GM12801 (cell line): Measurements from ENCODE around the gene ANKRD22.

Experiments used
- CTCF ChIP-seq: IDR thresholded peaks from one replicate; pipeline ENCODE4 v1.5.1; 2011; ENCODE audit warnings: control low read depth; ENCODE audit not compliant: insufficient read length; ENCODE audit errors: extremely low read depth

ANKRD22 gene

GRCh38 chr10:88873757-88874156, 22.1 kb upstream of the ANKRD22 start:
- TF ChIP-seq CTCF: no peak

- no peak for TF ChIP-seq CTCF
Observed at GRCh38 chr10:88870089-88870488, 18.4 kb upstream of the ANKRD22 start.

GRCh38 chr10:88866454-88866853, 14.8 kb upstream of the ANKRD22 start:
- no peak for TF ChIP-seq CTCF

- no peak for TF ChIP-seq CTCF
Observed at GRCh38 chr10:88865281-88865876, 13.7 kb upstream of the ANKRD22 start.

GRCh38 chr10:88861036-88861435, 9.4 kb upstream of the ANKRD22 start:
- TF ChIP-seq CTCF: no peak

GRCh38 chr10:88858491-88858890, 6.8 kb upstream of the ANKRD22 start:
- no peak for TF ChIP-seq CTCF

GRCh38 chr10:88857831-88858230, 6.2 kb upstream of the ANKRD22 start:
- no peak for TF ChIP-seq CTCF
